RPMI7951 (cell line): ENCODE measurements around the gene HK1. TPM values are rescaled to one million over a fixed set of nuclear protein-coding genes. Genes with fewer than 3 reads are reported as not detected.
"Not testable (repeated sequence)": the region's sequence is repeated elsewhere in the genome, so short reads cannot be mapped to it uniquely, and the experiment has no call there.

Experiments
- DNase-seq: peaks from one replicate; pipeline ENCODE4 v3.0.0-alpha.2; 2012; ENCODE audit warnings: low read depth
- total RNA-seq: library from RNA; depleted of rRNA; stranded (reverse); fragments of >200 nt; shearing (Covaris generic); gene quantifications from 2 replicates; pipeline ENCODE4 v1.2.3, GENCODE V29; 2014; rRNA removed

HK1 gene
- 68.6 and 72.7 TPM in 2 replicates for total RNA-seq

DNA sequence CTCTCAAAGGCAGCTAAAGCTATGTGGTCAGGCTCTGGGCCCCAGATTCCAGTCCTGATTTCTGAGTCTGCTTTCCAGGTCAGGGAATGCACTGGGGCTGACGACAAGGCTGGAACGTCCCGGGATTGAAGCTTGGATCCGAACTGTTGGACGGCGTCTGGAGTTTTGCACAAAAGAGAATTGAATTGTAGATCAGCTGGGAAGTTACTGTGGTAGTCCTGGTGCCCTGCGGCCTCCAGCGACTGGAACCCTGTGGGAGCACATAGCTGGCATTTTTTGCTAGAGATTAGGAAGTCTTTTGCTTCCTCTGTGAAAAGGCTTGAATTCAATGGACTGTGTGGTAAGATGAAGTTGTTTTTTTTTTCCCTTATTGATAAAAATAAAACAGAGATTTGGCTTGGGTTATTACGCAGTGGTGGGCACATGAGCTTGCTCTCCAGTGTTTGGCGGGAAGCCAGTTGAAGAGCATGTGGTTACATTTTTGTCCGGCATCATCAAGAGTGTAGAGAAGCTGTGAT lies at the start of gene HK1:
Gene HK1, plus strand, starts transcription at position 51 of the 518 bp plus-strand sequence.
- peak; percentile 46 for DNase-seq

DNA sequence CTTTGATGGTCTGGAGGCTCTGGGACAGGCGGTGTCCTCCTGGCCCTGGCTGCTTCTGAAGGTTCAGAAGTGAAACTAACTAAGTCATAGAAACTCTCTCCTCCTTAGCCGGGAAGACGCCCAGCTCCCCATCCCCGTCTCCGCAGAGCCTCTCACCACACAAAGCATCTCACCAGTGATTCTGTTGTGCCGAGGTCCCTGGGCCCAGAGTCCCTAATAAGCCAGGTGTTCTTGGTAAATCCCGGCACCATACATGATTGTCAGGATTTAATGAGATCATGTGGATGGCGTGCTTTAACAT lies 48.7 kb upstream of the HK1 start:
- no peak for DNase-seq

DNA sequence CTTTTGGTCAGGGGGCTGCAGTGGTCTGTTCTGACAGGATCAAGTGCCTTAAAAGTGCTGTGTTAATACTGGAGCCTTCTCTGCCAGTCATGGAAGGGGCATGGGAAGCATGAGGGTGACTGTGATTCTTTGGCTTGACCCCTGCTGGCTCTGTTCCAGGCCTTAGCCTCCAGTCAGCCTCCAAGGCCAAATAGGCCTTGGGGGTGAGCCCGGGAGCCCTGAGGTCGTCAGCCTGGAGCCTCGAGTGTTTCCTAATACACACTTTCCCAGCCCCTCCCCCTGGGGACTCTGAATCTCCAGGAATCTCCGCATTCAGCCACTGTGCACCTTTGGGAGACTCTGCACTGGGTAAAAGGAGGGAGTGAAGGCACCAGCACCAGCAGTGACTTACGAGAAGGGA lies 48.2 kb upstream of the HK1 start:
- DNase-seq, result no peak

DNA sequence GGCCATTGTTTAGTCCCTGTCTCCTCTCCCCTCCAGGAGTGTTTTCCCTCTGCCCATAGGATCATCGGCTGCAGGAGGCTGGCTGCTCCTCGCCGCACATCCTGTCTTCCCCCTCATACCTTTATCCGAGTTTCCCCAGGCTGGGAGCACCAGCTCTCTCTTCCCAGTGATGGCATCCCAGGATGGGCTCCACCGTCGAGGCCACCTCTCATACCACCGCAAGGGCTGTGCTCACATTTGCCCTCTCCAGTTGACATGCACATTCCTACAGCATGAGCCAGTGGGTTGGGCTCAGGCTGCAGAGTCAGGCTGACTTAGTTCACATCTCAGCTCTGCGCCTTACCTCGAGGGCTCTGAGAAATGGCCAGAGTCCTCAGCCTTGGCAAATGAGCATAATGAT lies 46.0 kb upstream of the HK1 start:
- DNase-seq, result peak; percentile 84

DNA sequence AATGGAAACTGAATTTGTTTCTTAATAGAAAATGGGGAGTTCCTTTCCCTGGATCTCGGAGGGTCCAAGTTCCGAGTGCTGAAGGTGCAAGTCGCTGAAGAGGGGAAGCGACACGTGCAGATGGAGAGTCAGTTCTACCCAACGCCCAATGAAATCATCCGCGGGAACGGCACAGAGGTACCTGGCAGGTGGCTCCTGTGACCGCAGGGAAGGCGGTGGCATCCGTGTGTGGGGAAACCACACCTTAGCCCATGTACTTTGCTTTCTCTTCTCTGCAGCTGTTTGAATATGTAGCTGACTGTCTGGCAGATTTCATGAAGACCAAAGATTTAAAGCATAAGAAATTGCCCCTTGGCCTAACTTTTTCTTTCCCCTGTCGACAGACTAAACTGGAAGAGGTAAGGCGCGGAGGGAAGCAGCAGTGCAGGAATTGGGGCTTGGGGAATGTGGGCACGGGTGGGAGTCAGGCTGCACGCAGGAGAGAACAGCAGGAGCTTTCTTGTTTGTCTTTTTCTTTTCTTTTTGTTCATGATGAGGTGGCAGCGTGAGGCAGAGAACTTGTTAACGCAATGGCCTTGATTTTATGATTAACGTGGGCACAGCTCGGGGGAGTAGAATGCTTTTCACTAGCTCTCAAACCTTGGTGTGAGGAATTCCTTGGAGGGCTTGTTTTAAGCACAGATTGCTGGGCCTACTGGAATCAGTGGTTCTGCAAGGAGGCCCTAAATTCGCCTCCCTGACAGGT lies 45.4 kb upstream of the HK1 start:
- no peak for DNase-seq

DNA sequence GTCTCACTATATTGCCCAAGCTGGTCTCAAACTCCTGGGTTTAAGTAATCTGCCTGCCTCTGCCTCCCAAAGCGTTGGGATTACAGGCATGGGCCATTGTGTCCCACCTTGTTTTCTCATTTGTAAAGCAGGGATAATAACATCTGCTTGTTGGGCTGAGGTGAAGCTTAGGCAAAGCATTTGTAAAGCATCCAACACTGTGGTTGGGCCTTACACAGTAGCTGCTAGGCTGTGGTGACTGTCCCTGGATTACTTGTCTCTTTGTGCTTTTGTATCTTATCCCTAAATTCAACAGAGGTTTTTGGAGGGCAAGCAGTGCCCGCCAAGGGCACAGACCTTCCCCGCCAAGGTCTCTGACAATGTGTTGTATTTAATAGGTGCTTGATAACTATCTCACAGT lies 43.8 kb upstream of the HK1 start:
- no peak for DNase-seq

DNA sequence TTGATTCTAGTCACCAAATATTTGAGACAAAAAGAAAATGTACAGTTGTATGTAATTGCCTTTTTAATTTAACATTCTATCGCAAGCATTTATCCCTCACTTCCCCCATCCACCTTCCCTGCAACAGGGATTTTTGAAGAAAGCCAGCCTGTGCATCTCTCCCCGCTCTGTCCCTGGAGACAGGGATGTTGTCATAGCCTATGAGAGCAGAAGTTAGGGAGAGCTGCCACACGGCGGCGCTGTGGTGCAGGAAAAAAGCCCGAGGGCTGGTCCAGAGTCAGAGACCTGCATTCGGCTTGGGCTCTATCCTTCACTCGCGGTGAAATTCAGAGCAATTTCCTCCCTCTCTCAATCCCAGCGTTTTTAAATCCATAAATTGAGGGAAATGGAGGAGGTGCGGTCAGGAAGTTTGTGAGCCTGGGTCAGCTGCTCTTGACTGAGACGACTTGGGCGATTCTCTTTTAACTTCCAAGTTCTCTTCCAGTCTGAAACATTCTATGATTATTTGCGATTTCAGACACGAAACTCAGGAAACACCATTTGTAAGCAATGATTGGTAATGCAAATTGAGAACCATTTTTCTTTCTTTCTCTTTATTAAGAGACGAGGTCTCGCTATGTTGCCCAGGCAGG lies 40.7 kb upstream of the HK1 start:
- DNase-seq, result peak; percentile 69

DNA sequence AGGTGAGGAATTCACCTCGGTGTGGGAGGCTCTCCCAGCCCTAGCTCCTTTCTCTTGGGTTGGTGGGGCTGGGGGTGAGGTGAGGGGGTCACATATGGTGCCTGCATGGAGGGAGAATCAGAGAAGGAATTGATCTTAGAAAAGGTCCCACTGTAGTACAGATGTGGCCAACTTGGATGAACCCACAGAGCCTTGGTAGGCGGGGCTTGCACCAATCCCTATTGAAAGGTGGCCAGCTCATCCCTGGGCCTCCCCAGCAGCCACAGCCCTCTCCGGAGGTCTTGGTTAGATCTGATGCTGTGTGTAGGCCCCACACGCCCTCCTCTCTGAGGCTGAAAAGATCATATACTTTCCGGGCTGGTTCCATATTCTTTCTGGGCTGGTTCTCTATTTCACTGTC lies 39.2 kb upstream of the HK1 start:
- no peak for DNase-seq

DNA sequence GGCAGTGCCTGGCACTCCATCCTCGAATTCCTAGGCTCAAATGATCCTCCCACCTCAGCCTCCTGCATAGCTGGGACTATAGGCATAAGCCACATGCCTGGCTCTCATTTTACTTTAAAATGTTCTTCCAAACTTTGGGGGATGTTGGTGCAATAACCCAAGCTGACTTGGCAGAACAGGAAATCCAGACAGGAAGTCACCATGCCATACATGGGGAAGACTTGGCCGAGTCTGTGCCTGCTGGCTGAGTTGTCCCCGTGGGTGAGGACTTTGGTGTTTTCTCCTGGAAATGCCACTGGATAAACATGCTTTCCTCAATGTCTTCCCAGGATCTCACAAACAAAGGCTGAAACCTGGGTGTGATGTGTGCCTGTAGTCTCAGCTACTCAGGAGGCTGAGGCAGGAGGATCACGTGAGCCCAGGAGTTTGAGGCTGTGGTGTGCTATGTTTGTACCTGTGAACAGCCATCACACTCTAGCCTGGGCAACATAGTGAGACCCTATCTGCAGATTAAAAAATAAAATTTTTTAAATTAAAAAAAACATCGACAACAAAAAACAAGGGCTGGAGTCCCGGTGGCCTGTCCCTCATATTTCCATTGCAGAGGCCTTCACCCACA lies 38.4 kb upstream of the HK1 start:
- peak; percentile 62 for DNase-seq

DNA sequence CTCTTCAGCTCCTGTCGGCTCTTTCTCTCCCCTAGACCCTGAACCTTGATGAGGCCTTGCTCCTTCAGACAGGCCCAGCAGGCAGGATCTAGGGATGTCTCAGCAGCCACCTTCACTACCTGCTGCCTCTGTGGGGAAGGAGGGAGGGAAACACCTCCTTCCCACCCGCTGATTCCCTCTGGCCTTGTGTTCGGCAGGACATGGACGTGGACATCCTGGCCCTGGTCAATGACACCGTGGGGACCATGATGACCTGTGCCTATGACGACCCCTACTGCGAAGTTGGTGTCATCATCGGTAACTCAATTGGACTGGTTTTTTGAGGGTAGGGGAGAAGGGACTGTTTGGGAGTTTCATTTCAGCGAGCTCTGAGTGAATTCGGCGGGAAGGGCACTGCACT lies 37.8 kb upstream of the HK1 start:
- DNase-seq, result no peak

DNA sequence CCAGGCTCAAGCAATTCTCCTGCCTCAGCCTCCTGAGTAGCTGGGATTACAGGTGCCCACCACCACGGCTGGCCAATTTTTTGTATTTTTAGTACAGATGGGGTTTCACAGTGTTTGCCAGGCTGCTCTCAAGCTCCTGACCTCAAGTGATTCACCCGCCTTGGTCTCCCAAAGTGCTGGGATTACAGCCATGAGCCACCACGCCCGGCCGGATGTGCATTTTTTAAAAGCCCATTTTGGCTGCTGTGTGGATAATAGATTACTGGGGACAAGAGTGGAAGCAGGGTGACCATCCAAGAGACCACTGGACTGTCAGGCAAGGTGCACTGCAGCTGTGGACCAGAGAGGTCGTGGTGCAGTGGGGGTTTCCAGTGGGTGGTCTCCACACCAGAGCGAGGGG lies 36.7 kb upstream of the HK1 start:
- peak; percentile 88 for DNase-seq

DNA sequence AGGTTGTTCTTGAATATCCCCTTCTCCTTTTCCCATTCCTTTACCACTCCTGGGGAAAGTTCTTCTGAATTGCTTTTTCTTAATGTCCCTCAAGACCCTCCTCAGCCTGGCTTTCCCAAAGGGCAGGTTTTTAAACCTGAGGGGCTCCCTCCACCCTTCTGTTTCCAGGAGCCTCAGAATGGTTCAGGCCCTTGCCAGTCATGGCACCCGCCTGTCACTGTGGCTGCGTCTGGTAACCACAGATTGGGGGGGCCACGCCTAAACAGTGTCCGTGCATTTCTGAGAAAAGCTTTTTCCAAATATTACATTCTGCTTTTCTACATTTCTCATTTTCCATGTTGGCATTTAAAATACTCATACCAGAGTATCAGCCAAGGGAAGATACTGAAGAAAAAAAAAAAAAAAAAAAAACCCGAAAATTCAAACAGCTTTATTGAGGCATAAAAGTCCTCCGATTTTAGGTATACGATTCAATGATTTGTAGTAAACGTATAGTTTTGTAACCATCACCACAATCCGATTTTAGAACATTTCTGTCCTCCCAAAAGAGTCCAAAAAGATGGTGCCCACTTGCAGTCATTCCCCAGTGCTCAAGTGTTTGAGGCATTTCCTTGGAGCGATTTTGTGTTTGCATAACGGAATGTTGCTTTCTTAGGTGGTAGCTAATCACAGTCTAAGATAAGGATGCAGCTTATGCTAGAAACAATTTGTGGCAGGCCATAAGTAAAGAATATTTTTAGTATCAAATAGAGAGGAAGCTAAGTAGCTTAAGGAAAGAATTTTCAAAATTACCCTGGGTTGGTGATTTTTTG lies 36.0 kb upstream of the HK1 start:
- DNase-seq, result no peak

DNA sequence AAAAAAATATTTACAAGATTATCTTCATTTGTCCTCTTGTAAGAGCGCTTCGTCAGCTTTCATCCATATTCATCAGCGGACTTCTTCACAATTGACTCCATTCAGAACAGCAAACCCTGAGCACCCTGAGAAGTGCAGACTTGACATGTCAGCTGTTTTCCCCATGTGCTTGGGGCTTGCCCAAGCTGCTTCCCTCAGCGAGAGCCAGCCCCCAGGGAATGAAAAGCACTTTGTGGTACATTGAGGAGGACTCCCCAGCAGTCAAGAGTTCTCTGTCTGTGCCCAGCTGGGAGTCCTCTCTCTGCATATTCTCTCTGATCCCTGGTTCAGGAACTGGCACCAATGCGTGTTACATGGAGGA lies 35.5 kb upstream of the HK1 start:
- DNase-seq, result peak; percentile 68

DNA sequence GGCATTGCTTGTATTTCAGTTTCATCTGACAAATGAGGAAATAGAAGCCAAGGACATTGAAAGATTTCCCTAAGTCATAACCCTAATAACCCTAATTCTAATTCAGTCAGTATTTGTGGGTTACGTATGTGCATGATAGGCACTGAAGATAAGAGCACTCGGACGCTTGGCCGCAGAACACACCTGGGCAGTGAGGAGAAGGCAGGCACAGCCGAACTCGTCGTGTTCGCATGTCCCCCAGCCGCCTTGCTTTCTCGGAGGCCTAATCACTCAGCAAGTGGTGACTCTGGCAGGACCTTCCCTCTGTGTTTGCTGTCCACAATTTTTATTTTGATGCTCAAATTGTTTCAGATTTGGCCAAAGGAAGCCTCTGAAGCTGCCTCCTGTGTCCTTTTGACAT lies 34.5 kb upstream of the HK1 start:
- DNase-seq, result no peak

DNA sequence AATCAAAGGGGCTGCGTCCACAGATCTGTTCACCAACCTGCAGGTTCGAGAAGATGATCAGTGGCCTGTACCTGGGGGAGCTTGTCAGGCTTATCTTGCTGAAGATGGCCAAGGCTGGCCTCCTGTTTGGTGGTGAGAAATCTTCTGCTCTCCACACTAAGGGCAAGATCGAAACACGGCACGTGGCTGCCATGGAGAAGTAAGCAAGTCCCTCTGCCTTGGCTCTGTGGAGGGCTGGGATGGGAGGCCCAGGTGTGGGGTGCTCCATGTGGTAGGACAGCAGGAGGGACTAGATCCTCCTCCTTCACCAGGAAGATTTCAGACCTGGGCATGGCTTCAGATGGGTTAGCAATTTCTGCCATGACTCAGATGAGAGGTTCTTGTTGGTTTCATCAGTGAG lies 32.3 kb upstream of the HK1 start:
- DNase-seq, result no peak

DNA sequence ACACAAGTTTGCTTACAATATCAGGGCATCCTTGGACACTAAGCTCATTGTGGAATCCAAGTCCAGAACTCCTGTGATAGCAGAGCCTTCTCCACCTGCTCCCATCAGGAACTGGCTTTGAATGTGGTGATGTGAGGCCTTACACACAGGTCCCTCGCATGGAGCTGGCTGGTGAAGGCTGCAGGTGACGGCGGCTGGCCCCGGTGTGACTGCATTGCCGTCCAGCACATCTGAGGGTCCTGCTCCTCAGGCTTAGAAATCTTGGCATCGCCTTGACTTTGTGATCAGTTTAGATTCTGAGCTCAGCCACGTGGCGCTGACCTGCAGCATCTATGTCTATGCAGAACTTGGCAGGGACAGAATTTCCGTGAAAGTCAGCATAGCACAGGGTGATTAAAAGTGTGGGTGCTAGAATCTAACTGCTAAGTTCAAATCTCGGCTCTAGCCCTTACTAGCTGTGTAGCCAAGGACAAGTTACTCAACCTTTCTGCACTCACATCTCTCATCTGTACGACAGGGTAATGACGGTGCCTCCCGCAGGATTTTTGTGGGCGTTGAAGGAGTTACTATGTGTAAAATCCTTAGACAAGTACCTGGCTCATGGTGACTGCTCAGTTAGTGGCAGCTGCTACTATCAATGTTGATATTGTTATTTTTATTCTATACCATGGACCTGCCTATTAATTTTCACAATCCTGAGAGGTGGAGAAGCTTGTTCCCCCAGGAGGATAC lies 31.5 kb upstream of the HK1 start:
- DNase-seq, result no peak

DNA sequence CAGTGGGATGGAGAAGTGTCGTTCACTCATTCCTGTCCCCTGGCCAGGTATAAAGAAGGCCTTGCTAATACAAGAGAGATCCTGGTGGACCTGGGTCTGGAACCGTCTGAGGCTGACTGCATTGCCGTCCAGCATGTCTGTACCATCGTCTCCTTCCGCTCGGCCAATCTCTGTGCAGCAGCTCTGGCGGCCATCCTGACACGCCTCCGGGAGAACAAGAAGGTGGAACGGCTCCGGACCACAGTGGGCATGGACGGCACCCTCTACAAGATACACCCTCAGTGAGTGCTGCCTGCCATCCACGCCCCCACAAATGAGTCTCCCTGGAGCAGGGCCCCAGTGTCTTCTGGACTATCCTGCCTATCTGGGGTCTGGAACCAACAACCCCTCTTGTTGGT lies 31.0 kb upstream of the HK1 start:
- no peak for DNase-seq

DNA sequence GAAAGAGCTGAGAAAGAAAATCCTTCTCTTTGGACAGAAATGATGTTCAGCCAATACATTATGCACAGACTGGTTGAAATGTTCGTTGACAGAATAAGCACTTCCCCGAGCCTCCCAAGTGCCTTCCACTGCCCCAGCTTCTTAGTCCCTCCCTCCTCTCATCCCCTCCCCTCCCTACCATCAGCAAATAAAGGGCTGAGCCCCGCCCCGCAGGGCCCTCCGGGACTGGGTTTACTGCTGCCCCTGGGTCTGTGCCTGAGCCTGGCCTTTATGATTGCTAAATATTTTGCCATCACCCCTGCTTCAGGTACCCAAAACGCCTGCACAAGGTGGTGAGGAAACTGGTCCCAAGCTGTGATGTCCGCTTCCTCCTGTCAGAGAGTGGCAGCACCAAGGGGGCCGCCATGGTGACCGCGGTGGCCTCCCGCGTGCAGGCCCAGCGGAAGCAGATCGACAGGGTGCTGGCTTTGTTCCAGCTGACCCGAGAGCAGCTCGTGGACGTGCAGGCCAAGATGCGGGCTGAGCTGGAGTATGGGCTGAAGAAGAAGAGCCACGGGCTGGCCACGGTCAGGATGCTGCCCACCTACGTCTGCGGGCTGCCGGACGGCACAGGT lies 30.1 kb upstream of the HK1 start:
- DNase-seq, result no peak

DNA sequence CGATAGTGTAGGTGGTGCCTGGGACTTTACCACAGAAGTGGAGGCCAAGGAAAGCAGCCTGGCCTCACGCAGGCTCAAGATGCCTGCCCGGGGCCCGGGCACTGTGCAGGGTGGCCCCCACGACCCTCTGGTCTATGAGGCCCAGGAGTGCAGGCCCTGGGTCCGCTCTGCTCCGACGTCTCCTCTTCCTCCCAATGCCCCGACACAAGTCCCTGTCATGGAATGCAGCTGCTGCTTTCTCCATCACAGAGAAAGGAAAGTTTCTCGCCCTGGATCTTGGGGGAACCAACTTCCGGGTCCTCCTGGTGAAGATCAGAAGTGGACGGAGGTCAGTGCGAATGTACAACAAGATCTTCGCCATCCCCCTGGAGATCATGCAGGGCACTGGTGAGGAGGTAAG lies 28.3 kb upstream of the HK1 start:
- no peak for DNase-seq

DNA sequence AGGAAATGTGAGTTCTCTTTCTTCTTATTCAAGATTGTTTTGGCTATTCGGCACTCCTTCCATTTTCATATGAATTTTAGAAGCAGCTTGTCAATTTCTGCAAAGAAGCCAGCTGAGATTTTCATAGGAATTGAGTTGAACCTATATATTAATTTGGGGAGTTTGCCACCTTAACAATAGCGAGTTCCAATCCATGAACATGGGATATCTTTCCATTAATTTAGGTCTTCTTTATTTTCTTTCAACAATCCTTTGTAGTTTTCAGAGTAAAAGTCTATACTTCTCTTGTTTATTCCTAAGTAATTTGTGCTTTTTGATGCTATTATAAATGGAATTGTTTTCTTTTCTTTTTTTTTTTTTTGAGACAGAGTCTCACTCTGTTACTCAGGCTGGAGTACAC lies 26.9 kb upstream of the HK1 start:
- DNase-seq, result not testable (repeated sequence)

DNA sequence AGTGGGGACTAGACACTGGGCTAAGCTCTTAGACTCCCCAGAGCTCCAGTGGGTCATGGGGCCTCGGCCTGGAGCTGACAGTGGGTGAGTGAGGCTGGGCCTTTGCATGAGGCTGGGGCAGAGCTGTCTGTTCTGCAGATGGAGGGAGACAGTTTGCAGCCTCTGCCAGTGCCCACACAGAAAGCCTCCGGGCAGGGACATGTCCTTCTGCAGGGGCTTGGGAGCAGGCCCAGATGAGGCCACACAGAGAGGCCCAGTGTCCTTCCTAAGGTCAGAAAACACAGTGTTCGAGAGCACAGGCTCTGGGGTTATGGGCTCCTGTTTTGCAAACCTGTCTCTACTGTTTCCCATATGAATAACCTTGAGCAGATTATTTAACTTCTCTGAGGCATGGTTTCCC lies 25.1 kb upstream of the HK1 start:
- DNase-seq, result peak; percentile 69
